B cell (primary cell): ENCODE results near the gene NELL1.

Experiments used
- EZH2 ChIP-seq: IDR thresholded peaks from 2 replicates; pipeline ENCODE4 v1.6.1; 2012; ENCODE audit warnings: borderline replicate concordance, low read depth, mild to moderate bottlenecking, moderate library complexity, low read length; ENCODE audit not compliant: insufficient read depth, poor library complexity, severe bottlenecking
- TF ChIP-seq, protein P1 (sequence below): fragments of 200-600 bp; IDR thresholded peaks from one replicate; pipeline ENCODE4 v1.8.0; 2022; ENCODE audit warnings: antibody characterized with exemption, mild to moderate bottlenecking

DNA sequence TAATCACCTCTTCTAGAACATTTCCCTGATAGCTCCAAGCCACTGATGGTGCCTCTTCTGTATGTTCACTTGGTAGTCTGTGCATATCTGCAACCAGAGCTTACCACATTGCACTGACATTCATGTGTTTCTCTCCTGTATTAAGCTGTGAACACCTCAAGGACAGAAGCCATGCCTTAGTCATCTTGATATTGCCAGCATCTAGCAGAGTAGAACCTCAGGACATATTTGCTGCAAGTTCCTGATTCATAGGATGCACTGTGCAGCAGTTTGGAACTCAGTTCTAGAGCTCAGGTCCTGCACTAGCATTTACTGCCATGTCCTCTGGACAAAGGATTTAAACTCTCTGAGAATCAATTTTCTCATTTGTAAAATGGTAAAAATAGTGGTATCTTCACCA is 801.1 kb downstream of the NELL1 start:
- TF ChIP-seq, protein P1, sequence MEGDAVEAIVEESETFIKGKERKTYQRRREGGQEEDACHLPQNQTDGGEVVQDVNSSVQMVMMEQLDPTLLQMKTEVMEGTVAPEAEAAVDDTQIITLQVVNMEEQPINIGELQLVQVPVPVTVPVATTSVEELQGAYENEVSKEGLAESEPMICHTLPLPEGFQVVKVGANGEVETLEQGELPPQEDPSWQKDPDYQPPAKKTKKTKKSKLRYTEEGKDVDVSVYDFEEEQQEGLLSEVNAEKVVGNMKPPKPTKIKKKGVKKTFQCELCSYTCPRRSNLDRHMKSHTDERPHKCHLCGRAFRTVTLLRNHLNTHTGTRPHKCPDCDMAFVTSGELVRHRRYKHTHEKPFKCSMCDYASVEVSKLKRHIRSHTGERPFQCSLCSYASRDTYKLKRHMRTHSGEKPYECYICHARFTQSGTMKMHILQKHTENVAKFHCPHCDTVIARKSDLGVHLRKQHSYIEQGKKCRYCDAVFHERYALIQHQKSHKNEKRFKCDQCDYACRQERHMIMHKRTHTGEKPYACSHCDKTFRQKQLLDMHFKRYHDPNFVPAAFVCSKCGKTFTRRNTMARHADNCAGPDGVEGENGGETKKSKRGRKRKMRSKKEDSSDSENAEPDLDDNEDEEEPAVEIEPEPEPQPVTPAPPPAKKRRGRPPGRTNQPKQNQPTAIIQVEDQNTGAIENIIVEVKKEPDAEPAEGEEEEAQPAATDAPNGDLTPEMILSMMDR: no peak
- no peak for TF ChIP-seq EZH2
